CD4-positive, alpha-beta T cell treated with Interferon gamma for 1 hour (primary cell): Measurements from ENCODE around the gene SH3TC1.

ENCODE experiments used
- DNase-seq: peaks from one replicate; pipeline ENCODE4 v3.0.0-alpha.2; 2020

The SH3TC1 gene

DNA sequence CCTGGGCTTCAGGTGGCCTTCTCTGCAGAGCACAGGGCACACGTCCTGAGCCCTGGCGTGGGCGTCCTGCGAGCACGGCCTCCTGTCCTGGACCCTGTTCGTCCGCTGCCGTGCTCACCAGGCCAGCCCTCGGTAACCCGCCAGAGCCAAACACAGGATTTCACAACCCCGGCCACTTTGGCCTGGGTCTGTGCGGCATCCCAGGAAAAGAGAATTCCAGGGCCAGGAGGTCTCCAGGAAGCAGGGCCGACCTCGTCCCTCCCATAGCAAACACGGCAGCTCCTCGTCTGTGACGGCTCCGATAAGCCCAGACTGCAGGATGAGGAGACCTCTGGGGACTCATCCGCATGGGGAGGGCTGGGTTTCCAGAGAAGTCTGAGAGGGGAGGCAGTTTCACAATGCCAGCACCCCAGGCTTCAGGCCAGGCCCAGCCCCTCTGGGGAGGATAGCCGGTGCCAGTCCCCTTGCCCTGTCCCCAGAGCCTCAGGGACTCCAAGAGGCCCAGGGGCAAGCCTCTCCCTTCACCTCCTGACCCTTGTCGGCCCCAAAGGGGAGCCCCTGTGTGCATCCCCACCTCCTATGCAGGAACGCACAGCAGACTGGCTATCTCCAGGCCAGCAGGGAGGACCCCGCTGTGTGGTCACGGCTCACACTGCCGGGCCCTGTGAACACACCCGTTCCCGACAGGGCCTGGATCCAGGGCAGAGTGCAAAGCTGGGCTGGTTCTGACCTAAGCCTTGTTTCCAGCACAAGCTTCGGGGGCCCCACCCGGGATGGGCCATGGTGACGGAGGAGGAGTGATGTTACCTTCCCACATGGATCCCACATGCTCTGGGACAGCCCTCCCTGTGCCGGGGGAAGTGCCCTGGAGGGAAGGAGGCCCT is 48.2 kb downstream of the SH3TC1 start:
- no peak for DNase-seq

- no peak for DNase-seq
Observed at GRCh38 chr4:8248091-8248490, 49.0 kb downstream of the SH3TC1 start.

- DNase-seq = no peak
Observed at GRCh38 chr4:8250227-8250626, 51.1 kb downstream of the SH3TC1 start.

GRCh38 chr4:8250637-8251036 is 51.5 kb downstream of the SH3TC1 start:
- DNase-seq = no peak

GRCh38 chr4:8251110-8251883 is 52.2 kb downstream of the SH3TC1 start:
- no peak for DNase-seq

- DNase-seq = no peak
Observed at GRCh38 chr4:8252301-8253173, 53.4 kb downstream of the SH3TC1 start.

- no peak for DNase-seq
Observed at GRCh38 chr4:8254076-8254475, 55.0 kb downstream of the SH3TC1 start.

DNA sequence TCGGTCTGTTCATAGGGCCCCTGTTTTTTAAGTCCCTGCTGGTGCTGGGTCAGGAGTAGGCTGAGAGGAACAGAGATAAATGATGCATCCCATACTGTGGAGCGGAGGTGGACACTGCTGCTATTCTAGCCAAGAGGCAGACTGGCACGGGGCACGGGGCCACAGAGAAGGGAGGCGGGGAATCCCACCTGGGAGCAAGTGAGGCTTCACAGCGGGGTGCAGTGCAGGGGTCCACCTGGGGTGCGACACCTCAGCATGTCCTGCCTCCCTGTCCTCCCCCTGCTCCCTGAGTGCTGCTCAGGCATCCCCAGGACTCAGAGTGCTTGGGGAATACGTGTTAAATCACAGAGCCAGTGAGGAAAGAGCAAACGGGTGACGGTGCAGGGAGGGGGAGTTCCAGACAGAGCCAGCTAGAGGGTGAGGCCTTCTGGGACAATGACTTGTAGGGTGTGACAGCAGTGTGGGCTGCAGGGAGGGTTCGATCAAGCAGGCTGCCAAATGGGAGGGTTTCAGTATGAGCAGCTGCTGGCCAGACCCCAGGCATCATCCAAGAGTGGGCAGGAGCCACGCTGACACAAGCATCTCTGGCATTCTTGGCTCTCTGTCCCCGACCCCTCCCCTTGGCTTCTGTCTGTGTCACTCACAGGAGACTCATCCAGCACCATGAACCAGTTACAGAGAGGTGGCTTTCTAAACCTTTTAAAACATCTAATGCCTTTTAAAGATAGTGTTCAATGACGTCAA is 56.8 kb downstream of the SH3TC1 start:
- DNase-seq = no peak

DNA sequence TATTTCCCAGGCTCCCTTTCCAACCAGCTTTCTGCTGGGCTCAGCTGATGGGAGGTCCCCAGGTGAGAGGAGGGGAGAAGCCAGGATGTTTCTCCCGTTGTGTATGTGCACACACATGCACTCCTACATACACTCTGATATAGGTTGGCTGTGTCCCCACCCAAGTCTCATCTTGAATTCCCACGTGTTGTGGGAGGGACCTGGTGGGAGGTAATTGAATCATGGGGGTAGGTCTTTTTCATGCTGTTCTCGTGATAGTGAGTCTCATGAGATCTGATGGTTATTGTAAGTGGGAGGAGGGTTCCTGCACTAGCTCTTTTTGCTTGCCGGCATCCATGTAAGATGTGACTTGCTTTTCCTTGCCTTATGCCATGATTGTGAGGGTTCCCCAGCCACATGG is 58.8 kb downstream of the SH3TC1 start:
- no peak for DNase-seq

GRCh38 chr4:8258552-8259212 is 59.6 kb downstream of the SH3TC1 start:
- no peak for DNase-seq

GRCh38 chr4:8259743-8260430 is 60.8 kb downstream of the SH3TC1 start:
- no peak for DNase-seq

DNA sequence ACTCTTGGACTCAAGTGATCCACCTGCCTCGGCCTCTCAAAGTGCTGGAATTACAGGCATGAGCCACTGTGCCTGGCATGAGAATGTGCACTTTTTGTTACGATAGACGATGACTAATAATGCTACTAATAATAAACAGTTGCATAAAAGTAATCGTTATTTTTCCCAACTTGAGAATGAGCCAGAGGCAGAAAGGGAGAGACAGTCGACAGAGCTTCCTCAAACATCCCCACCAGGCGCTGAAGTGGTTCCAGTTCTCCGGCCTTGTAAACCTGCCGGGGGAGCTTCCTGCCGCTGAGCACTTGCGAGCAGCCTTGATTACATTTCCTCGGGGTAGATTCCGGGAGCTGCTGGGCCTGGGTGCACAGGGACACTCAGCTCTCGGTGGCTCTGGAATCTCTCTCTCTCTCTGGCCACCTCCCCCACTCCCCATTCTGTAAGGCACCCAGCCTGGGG is 61.6 kb downstream of the SH3TC1 start:
- DNase-seq = no peak

DNA sequence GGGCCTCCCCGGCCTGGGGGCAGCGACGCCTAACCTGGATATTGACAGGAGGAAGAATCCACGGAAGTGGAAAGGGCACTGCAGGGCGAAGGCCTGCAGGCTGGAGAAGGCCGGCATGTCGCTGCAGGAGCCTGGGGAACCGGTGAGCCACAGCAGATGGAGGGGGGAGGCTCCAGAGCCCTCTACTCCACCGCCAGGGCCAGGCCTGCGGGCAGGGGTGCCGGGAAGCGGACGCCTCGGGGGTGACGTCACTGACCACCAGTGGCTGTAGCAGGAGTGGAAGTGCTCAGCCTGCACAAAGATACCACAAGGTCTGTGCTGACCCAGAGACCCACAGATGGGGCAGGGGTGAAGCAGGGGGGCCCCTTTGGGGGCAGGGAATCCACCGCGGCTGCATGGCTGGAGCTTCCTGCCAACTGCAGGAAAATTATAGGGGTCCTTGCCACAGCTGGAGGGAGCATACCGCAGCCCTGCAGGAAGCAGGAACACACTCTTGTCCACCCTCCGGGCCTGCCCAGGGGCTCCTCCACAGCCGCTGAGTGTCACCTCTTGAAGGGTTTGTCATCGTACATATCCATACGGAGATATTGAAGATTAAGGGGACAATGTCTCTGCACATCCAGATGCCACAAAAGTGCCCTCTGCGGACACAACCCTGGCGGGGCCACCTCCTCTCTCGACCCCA is 62.9 kb downstream of the SH3TC1 start:
- peak; percentile 29 for DNase-seq

DNA sequence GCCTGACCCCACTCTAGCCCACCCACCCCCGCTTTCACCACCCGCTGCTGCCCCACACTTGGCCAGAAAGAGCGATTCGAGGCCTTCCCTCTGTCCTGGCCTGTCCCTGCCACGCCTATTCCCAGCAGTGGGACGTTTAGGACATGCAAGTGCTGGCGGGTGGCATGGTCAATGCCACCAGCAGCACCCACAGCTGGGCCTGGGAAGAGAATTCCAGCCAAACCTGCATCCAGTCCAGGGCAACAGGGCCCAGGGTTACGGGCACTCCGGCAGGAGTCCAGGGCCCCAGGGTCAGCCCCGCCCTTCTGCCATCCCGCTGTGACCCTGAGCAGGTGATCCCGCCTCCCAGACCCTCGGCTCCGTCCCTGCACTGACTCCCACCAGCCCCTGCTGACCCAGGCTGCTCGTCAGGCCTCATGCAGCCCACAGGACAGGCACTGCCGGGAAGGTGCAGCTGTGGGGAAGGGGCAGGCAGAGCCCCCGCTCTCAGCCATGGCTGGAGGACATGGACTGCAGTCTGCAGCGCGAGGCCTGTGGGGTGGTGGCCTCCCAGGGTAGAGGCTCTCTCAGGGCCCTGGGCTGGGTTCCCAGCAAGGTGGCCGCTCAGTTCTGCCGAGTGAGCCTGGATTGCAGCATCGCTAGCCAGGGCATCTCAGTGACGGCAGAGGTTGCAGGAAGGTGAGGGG is 63.7 kb downstream of the SH3TC1 start:
- DNase-seq = no peak

DNA sequence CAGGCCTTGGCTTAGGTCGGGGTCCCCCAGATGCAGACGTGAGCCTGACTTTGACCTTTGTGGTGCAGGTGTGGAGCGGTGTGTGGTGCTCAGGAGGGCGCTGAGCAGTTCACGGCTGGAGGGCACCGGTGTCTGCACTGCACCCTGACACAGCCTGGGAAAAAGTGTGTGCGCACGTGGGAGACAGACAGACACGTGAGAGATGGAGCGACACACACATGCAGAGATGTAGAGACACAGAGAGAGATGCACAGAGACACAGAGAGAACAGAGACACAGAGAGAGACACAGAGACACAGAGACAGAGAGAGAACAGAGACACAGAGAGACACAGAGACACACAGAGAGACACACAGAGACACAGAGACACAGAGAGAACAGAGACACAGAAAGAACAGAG is 64.3 kb downstream of the SH3TC1 start:
- DNase-seq = no peak

GRCh38 chr4:8264106-8264505 is 65.0 kb downstream of the SH3TC1 start:
- no peak for DNase-seq

DNA sequence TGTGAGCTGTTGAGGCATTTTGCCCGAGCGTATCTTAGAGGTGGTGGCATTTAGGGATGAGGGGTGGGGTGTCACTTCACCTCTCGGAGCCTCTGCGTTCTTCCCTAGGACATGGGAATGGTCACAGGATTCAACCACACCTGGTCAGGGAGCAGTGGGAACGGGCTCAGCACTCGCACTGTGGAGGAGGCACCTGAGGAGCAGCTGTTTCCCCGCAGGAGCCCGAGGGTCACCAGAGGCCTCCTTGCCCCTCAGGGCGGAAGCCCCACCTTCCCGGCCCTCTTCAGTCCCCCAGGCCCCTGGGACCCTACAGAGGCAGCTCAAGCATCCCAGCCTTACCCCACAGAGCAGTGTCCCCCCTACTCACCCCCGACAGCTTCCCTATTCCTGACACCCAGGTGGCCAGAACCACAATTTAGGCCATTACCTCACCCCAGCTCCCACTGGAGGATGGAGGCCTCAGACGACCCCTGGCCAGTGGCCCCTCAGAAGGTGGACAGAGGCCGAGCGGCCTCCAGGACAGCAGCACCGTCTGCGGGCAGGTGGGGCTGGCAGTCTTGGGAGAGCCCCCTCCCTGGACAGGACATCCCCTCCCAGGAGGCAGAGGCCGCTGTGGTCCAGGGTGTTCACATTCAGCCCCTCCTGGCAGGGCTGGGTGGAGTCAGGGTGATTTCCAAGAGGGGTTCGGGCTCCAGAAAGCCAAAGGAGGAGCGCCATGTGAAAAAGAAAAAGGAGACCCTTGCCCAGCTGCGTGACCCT is 66.3 kb downstream of the SH3TC1 start:
- DNase-seq = no peak

GRCh38 chr4:8266088-8266487 is 67.0 kb downstream of the SH3TC1 start:
- DNase-seq = no peak

- no peak for DNase-seq
Observed at GRCh38 chr4:8266508-8266907, 67.4 kb downstream of the SH3TC1 start.
